Right cardiac atrium (tissue), 5 donors: ENCODE data around the gene ITGA1. TPM values are rescaled to one million over a fixed set of nuclear protein-coding genes. Genes with fewer than 3 reads are reported as not detected.
A peak's percentile ranks its signal among the peaks of the same experiment; 100 is the strongest.
"Not testable (repeated sequence)": the region's sequence is repeated elsewhere in the genome, so short reads cannot be mapped to it uniquely, and the experiment has no call there.

ENCODE experiments used
- ATAC-seq, 2 donors: fragments of 200-7000 bp; cut with Tn5 transposase; one replicate each; pipeline versions ENCODE4 v1.8.0 to v1.9.1; 2020; ENCODE audit warnings: moderate library complexity in 2 of 2, mild to moderate bottlenecking in 1 of 2
- DNase-seq, 3 donors: peaks; one replicate each; pipeline ENCODE4 v3.0.0-alpha.2; 2020
- H3K27ac ChIP-seq: one replicate; pipeline ENCODE4 v1.5.1; 2013; ENCODE audit warnings: mild to moderate bottlenecking, low read length, control low read depth, moderate library complexity
- H3K27me3 ChIP-seq: one replicate; pipeline ENCODE4 v1.6.1; 2013; ENCODE audit not compliant: control insufficient read depth, insufficient read depth
- H3K4me1 ChIP-seq: one replicate; pipeline ENCODE4 v1.6.1; 2013; ENCODE audit warnings: low read length; ENCODE audit not compliant: control insufficient read depth, insufficient read depth
- H3K4me3 ChIP-seq: one replicate; pipeline ENCODE4 v1.5.1; 2013; ENCODE audit warnings: low read length, control low read depth
- H3K9me3 ChIP-seq: one replicate; pipeline ENCODE4 v1.6.1; 2013; ENCODE audit warnings: low read length; ENCODE audit not compliant: control insufficient read depth
- WGBS: extraction: QIAGEN DNeasy Blood & Tissue Kit; methylation state at CpG from one replicate; pipeline ENCODE4 v1.1.7; 2013; 5-methylcytosine and 5-hydroxymethylcytosine counted together
- intact Hi-C, 4 donors: fragments of 100-400 bp; cut with DNase I; formaldehyde crosslinking; loops; one replicate each; pipeline versions ENCODE4 v1.11.0 to v1.14.0; 2022 to 2023
- polyA plus RNA-seq: library from polyadenylated mRNA; stranded (reverse); fragments of 200-250 nt; gene quantifications from one replicate; pipeline ENCODE4 v1.2.3, GENCODE V29; 2013
- total RNA-seq, 4 donors: library from RNA; stranded (reverse); fragmentation: NEBNext Ultra II Directional; extraction: Animal tissue kit (Norgen Biotek cat#: 25700); gene quantifications; one replicate each; pipeline ENCODE4 v1.2.1, GENCODE V29; 2021
- donor health status: healthy with polysubstance abuse.
- donor health status: DM: no; HTN: yes; CAD: no.
- donor health status: DM: no; HTN: no; CAD: no.
- donor health status: DM: no; HTN: yes; CAD: no; lungs with severe emphysema.
- donor health status: DM: yes; HTN: yes; CAD: no.

Gene ITGA1
- total and polyA plus RNA-seq, 5 donors: 6.6 to 42.4 (median 24.9) TPM

GRCh38 chr5:52864884-52865283 lies 77.2 kb downstream of the ITGA1 start:
- H3K9me3 ChIP-seq: no peaks in the 10 kb centered on the region
- DNase-seq: no peak
- H3K4me1 ChIP-seq: peaks cover 2% of the 10 kb centered on the region
- ATAC-seq: no peak
- H3K4me3 ChIP-seq: no peak overlapping the region
- 64% methylated on average over 3 of the region's 3 CpGs for WGBS
- intact Hi-C loops: no loop called here
- no peak overlapping the region for H3K27ac ChIP-seq
- no peaks in the 10 kb centered on the region for H3K27me3 ChIP-seq

- intact Hi-C loops, DNase-seq, ATAC-seq, H3K27ac ChIP-seq, H3K27me3 ChIP-seq, H3K9me3 ChIP-seq, H3K4me1 ChIP-seq, H3K4me3 ChIP-seq: not testable (repeated sequence)
- 97% methylated on average over 2 of the region's 2 CpGs for WGBS
Measured at GRCh38 chr5:52865991-52866390, 78.3 kb downstream of the ITGA1 start.

- ATAC-seq: no peak
- intact Hi-C loops: no loop called here
- H3K4me1 ChIP-seq: peaks cover 5% of the 10 kb centered on the region
- H3K27ac ChIP-seq: no peak overlapping the region
- H3K4me3 ChIP-seq: no peak overlapping the region
- H3K27me3 ChIP-seq: no peaks in the 10 kb centered on the region
- DNase-seq: peak in 1 of 3 donors; percentile 26
- H3K9me3 ChIP-seq: no peaks in the 10 kb centered on the region
- WGBS: 76% methylated on average over 2 of the region's 2 CpGs
Measured at GRCh38 chr5:52867809-52868208, 80.1 kb downstream of the ITGA1 start.

GRCh38 chr5:52868417-52868816 lies 80.7 kb downstream of the ITGA1 start:
- ATAC-seq (no peak), DNase-seq (no peak)
- Histone ChIP-seq H3K4me3 (no peak overlapping the region), H3K9me3 (no peaks in the 10 kb centered on the region), H3K4me1 (peaks cover 5% of the 10 kb centered on the region), H3K27me3 (no peaks in the 10 kb centered on the region), H3K27ac (no peak overlapping the region)
- 78% methylated on average over 2 of the region's 2 CpGs for WGBS
- intact Hi-C loops: no loop called here

- DNase-seq (no peak), ATAC-seq (no peak)
- 87% methylated on average over 4 of the region's 4 CpGs for WGBS
- no peak overlapping the region for H3K4me3 ChIP-seq
- intact Hi-C loops: no loop called here
- H3K27me3 ChIP-seq: no peaks in the 10 kb centered on the region
- H3K9me3 ChIP-seq: no peaks in the 10 kb centered on the region
- no peak overlapping the region for H3K27ac ChIP-seq
- peaks cover 5% of the 10 kb centered on the region for H3K4me1 ChIP-seq
Measured at GRCh38 chr5:52869391-52869790, 81.7 kb downstream of the ITGA1 start.

GRCh38 chr5:52870448-52870847 lies 82.7 kb downstream of the ITGA1 start:
- intact Hi-C loops: no loop called here
- peak; percentile 86 to 89 for ATAC-seq
- H3K4me3 ChIP-seq: no peak overlapping the region
- no peaks in the 10 kb centered on the region for H3K27me3 ChIP-seq
- no peaks in the 10 kb centered on the region for H3K9me3 ChIP-seq
- H3K27ac ChIP-seq: no peak overlapping the region
- peak; percentile 24 to 76 (median 67) for DNase-seq
- WGBS: 28% methylated on average over 1 of the region's 1 CpG
- H3K4me1 ChIP-seq: peaks cover 5% of the 10 kb centered on the region

- H3K4me3 ChIP-seq: no peak overlapping the region
- H3K27ac ChIP-seq: no peak overlapping the region
- ATAC-seq: peak; percentile 53 to 76
- no peak for DNase-seq
- no peaks in the 10 kb centered on the region for H3K9me3 ChIP-seq
- intact Hi-C loops: no loop called here
- H3K27me3 ChIP-seq: no peaks in the 10 kb centered on the region
- H3K4me1 ChIP-seq: no peaks in the 10 kb centered on the region
- 30% methylated on average over 3 of the region's 3 CpGs for WGBS
Measured at GRCh38 chr5:52875827-52876226, 88.1 kb downstream of the ITGA1 start.

GRCh38 chr5:52876456-52876855 lies 88.7 kb downstream of the ITGA1 start:
- H3K4me3 ChIP-seq: no peak overlapping the region
- 37% methylated on average over 4 of the region's 4 CpGs for WGBS
- ATAC-seq (peak; percentile 78 to 91), DNase-seq (no peak)
- intact Hi-C loops: no loop called here
- no peaks in the 10 kb centered on the region for H3K9me3 ChIP-seq
- no peak overlapping the region for H3K27ac ChIP-seq
- no peaks in the 10 kb centered on the region for H3K27me3 ChIP-seq
- H3K4me1 ChIP-seq: no peaks in the 10 kb centered on the region

- H3K4me3 ChIP-seq: no peak overlapping the region
- no peak overlapping the region for H3K27ac ChIP-seq
- no peaks in the 10 kb centered on the region for H3K9me3 ChIP-seq
- WGBS: 64% methylated on average over 3 of the region's 3 CpGs
- no peak for ATAC-seq
- H3K27me3 ChIP-seq: no peaks in the 10 kb centered on the region
- intact Hi-C loops: no loop called here
- DNase-seq: no peak
- no peaks in the 10 kb centered on the region for H3K4me1 ChIP-seq
Measured at GRCh38 chr5:52878656-52879055, 90.9 kb downstream of the ITGA1 start.

GRCh38 chr5:52880541-52880940 lies 92.8 kb downstream of the ITGA1 start:
- H3K9me3 ChIP-seq: no peaks in the 10 kb centered on the region
- ATAC-seq (no peak), DNase-seq (no peak)
- no peak overlapping the region for H3K27ac ChIP-seq
- H3K4me1 ChIP-seq: no peaks in the 10 kb centered on the region
- intact Hi-C loops: no loop called here
- no peak overlapping the region for H3K4me3 ChIP-seq
- no peaks in the 10 kb centered on the region for H3K27me3 ChIP-seq

GRCh38 chr5:52881468-52881867 lies 93.8 kb downstream of the ITGA1 start:
- 95% methylated on average over 4 of the region's 4 CpGs for WGBS
- H3K27ac ChIP-seq: no peak overlapping the region
- intact Hi-C loops: no loop called here
- no peak overlapping the region for H3K4me3 ChIP-seq
- ATAC-seq: no peak
- no peaks in the 10 kb centered on the region for H3K27me3 ChIP-seq
- no peaks in the 10 kb centered on the region for H3K9me3 ChIP-seq
- DNase-seq: no peak
- no peaks in the 10 kb centered on the region for H3K4me1 ChIP-seq

- Histone ChIP-seq H3K4me3 (no peak overlapping the region), H3K27ac (no peak overlapping the region), H3K27me3 (no peaks in the 10 kb centered on the region), H3K9me3 (no peaks in the 10 kb centered on the region), H3K4me1 (no peaks in the 10 kb centered on the region)
- ATAC-seq: no peak
- intact Hi-C loops: no loop called here
- 78% methylated on average over 4 of the region's 4 CpGs for WGBS
- no peak for DNase-seq
Measured at GRCh38 chr5:52883110-52883509, 95.4 kb downstream of the ITGA1 start.
